ENCODE results near the gene PHYHD1. TPM values are rescaled to one million over a fixed set of nuclear protein-coding genes. Genes with fewer than 3 reads are reported as not detected.

The PHYHD1 gene
- total RNA-seq, 4 donors from 2014 or later = 37.8 to 55.3 (median 45.8) TPM

- Histone ChIP-seq H3K4me3 (peak overlapping the region in 1 of 4 donors; percentile 96), H3K27me3 (no peaks in the 10 kb centered on the region), H3K36me3 (peaks cover 0 to 22% (median 0%) of the 10 kb centered on the region in 3 donors), H3K9me3 (no peaks in the 10 kb centered on the region), H3K27ac (peak overlapping the region in 3 of 4 donors; percentile 10 to 99 (median 97)), H3K4me1 (peaks cover 0 to 79% (median 35%) of the 10 kb centered on the region in 4 donors)
- no peak for TF ChIP-seq POLR2A (IDR thresholded peaks at IDR 0.05)
- TF ChIP-seq CTCF (IDR thresholded peaks at IDR 0.05) = no peak
- WGBS, 2 donors = 57 to 62% methylated on average over 2 of the region's 2 CpGs
- no peak for DNase-seq (ENCODE audit: low spot score in 2 of 2)
These were observed 36.6 kb upstream of the PHYHD1 start for GRCh38 chr9:128884164-128884563.

- 86 to 90% methylated on average over 8 of the region's 8 CpGs for WGBS, 2 donors
These were observed 35.4 kb upstream of the PHYHD1 start for GRCh38 chr9:128885376-128885775.

GRCh38 chr9:128885798-128886197 is 35.0 kb upstream of the PHYHD1 start:
- Histone ChIP-seq H3K27me3 (no peaks in the 10 kb centered on the region), H3K27ac (peak overlapping the region in 2 of 4 donors; percentile 25 to 95), H3K4me3 (no peak overlapping the region), H3K4me1 (peaks cover 0 to 80% (median 28%) of the 10 kb centered on the region in 4 donors), H3K9me3 (no peaks in the 10 kb centered on the region), H3K36me3 (peaks cover 0 to 32% (median 0%) of the 10 kb centered on the region in 3 donors)
- no peak for TF ChIP-seq POLR2A (IDR thresholded peaks at IDR 0.05)
- no peak for TF ChIP-seq CTCF (IDR thresholded peaks at IDR 0.05)
- no peak for TF ChIP-seq EP300 (IDR thresholded peaks at IDR 0.05)
- DNase-seq (ENCODE audit: low spot score in 2 of 2) = no peak
- 83 to 87% methylated on average over 15 of the region's 15 CpGs for WGBS, 2 donors

More at GRCh38 chr9:128885376-128885775, 35.4 kb upstream of the PHYHD1 start:
- H3K36me3 ChIP-seq = peaks cover 0 to 30% (median 0%) of the 10 kb centered on the region in 3 donors
- no peak overlapping the region for H3K4me3 ChIP-seq
- peaks cover 0 to 80% (median 30%) of the 10 kb centered on the region in 4 donors for H3K4me1 ChIP-seq
- no peaks in the 10 kb centered on the region for H3K27me3 ChIP-seq
- TF ChIP-seq POLR2A (IDR thresholded peaks at IDR 0.05) = no peak
- DNase-seq (ENCODE audit: low spot score in 2 of 2) = no peak
- H3K9me3 ChIP-seq = no peaks in the 10 kb centered on the region
- H3K27ac ChIP-seq = peak overlapping the region in 2 of 4 donors; percentile 25 to 95

- Histone ChIP-seq H3K4me1 (peaks cover 0 to 80% (median 29%) of the 10 kb centered on the region in 4 donors), H3K4me3 (no peak overlapping the region), H3K36me3 (peaks cover 0 to 32% (median 0%) of the 10 kb centered on the region in 3 donors), H3K9me3 (no peaks in the 10 kb centered on the region), H3K27ac (peak overlapping the region in 2 of 4 donors; percentile 25 to 95), H3K27me3 (no peaks in the 10 kb centered on the region)
- no peak for DNase-seq (ENCODE audit: low spot score in 2 of 2)
- TF ChIP-seq CTCF (IDR thresholded peaks at IDR 0.05) = no peak
- no peak for TF ChIP-seq POLR2A (IDR thresholded peaks at IDR 0.05)
- TF ChIP-seq EP300 (IDR thresholded peaks at IDR 0.05) = no peak
- WGBS, 2 donors = 59 to 66% methylated on average over 13 of the region's 13 CpGs
These were observed 34.4 kb upstream of the PHYHD1 start for GRCh38 chr9:128886211-128886891.

- peaks cover 0 to 86% (median 36%) of the 10 kb centered on the region in 4 donors for H3K4me1 ChIP-seq
- 95 to 100% methylated on average over 3 of the region's 3 CpGs for WGBS, 2 donors
- no peaks in the 10 kb centered on the region for H3K9me3 ChIP-seq
- no peaks in the 10 kb centered on the region for H3K27me3 ChIP-seq
- no peak overlapping the region for H3K4me3 ChIP-seq
- TF ChIP-seq POLR2A (IDR thresholded peaks at IDR 0.05) (no peak), EP300 (IDR thresholded peaks at IDR 0.05) (no peak), CTCF (IDR thresholded peaks at IDR 0.05) (no peak)
- no peak for DNase-seq (ENCODE audit: low spot score in 2 of 2)
- H3K27ac ChIP-seq = peak overlapping the region in 2 of 4 donors; percentile 76 to 95
- H3K36me3 ChIP-seq = peaks cover 0 to 32% (median 0%) of the 10 kb centered on the region in 3 donors
These were observed 33.7 kb upstream of the PHYHD1 start for GRCh38 chr9:128887049-128887448.

All from tibial nerve (tissue), 4 donors.